SK-N-MC (cell line): ENCODE results near the gene CHRNG.

Source experiments
- EZH2 ChIP-seq: fragments of 200-600 bp; sonication (generic); IDR thresholded peaks from one replicate; pipeline ENCODE4 v1.6.1; 2017; ENCODE audit warnings: antibody characterized with exemption
- FOXP2 ChIP-seq: optimal IDR thresholded peaks from 2 replicates; pipeline ENCODE3; 2011; ENCODE audit warnings: mild to moderate bottlenecking, moderate library complexity; ENCODE audit not compliant: insufficient read depth; ENCODE audit errors: extremely low read length, control extremely low read depth
- POLR2AphosphoS5 ChIP-seq: IDR thresholded peaks from 2 replicates; pipeline ENCODE4 v1.6.1; 2012; ENCODE audit warnings: mild to moderate bottlenecking, low read depth, low read length, borderline replicate concordance

- no peak for TF ChIP-seq EZH2
- TF ChIP-seq POLR2AphosphoS5, result no peak
- TF ChIP-seq FOXP2, result no peak
Observed at GRCh38 chr2:232530626-232531260, 8.7 kb upstream of the CHRNG start.
